ENCODE data around the gene PPP1R14D. TPM values are rescaled to one million over a fixed set of nuclear protein-coding genes. Genes with fewer than 3 reads are reported as not detected.

PPP1R14D gene
- total RNA-seq (not detected), total RNA-seq (0 to 0.24 (median 0) reads per million in 172 experiments)
- polyA plus RNA-seq (2013, experiment 1 of 2): not detected
- polyA plus RNA-seq (2013, experiment 2 of 2): 0.07 TPM

GRCh38 chr15:40828447-40829036 lies at the start of gene PPP1R14D:
TSS of gene PPP1R14D (minus strand) at chr15:40828708. CDS start at chr15:40828641, 67 bp downstream.
- ChIA-PET CTCF (no interaction called here), POLR2A (interaction anchor here (0.6 kb wide), 1 partner anchor 651 kb away, joined by 6 read pairs; no protein-coding TSS in a partner anchor)
- Histone ChIP-seq H3K4me3 (ENCODE audit: low read length) (no peak within 1 kb of the TSS), H3K4me1 (ENCODE audit: insufficient read depth, low read length) (no peaks in the 10 kb centered on the region), H3K27me3 (ENCODE audit: control insufficient read depth in 1 of 2, insufficient read depth in 2 of 2, low read length in 2 of 2) (no peaks in the 10 kb centered on the region), H3K36me3 (ENCODE audit: insufficient read depth, low read length) (no peaks in the 10 kb centered on the region), H3K9me3 (ENCODE audit: control insufficient read depth in 1 of 2, insufficient read depth in 1 of 2, low read length in 2 of 2) (no peaks in the 10 kb centered on the region), H3K27ac (ENCODE audit: low read depth in 1 of 2, low read length in 2 of 2) (no peak within 1 kb of the TSS)
- H3K27ac Mint-ChIP-seq: no peak within 1 kb of the TSS
- no peak within 1 kb of the TSS for H3K4me3 Mint-ChIP-seq
- H3K4me1 Mint-ChIP-seq (ENCODE audit: low read depth): no peaks in the 10 kb centered on the region
- peaks cover 6% of the 10 kb centered on the region for H3K27me3 Mint-ChIP-seq
- ATAC-seq (ENCODE audit: poor library complexity) (no peak), DNase-seq (no peak)
- TF ChIP-seq CTCF (IDR thresholded peaks at IDR 0.05): no peak
- H3K9me3 Mint-ChIP-seq: no peaks in the 10 kb centered on the region
- intact Hi-C loops (cut with DNase I, micrococcal nuclease): no loop called here
- H3K36me3 Mint-ChIP-seq (ENCODE audit: low read depth): no peaks in the 10 kb centered on the region

- no peak for DNase-seq
- intact Hi-C loops (cut with DNase I, micrococcal nuclease): no loop called here
- Mint-ChIP-seq H3K27ac (no peak overlapping the region), H3K4me1 (ENCODE audit: low read depth) (peaks cover 5% of the 10 kb centered on the region), H3K27me3 (no peaks in the 10 kb centered on the region), H3K36me3 (ENCODE audit: low read depth) (no peaks in the 10 kb centered on the region), H3K4me3 (no peak overlapping the region), H3K9me3 (no peaks in the 10 kb centered on the region)
- H3K9me3 ChIP-seq (ENCODE audit: control insufficient read depth in 1 of 2, insufficient read depth in 1 of 2, low read length in 2 of 2): peaks cover 0 to 6% of the 10 kb centered on the region in 2 experiments
- H3K4me1 ChIP-seq (ENCODE audit: insufficient read depth, low read length): peaks cover 9% of the 10 kb centered on the region
- ATAC-seq (ENCODE audit: poor library complexity): no peak
- no peaks in the 10 kb centered on the region for H3K36me3 ChIP-seq (ENCODE audit: insufficient read depth, low read length)
- ChIA-PET POLR2A (interaction anchor here (1.2 kb wide), 1 partner anchor 183 kb away, joined by 3 read pairs; the partner anchor contains the start of gene RAD51), CTCF (no interaction called here)
- no peaks in the 10 kb centered on the region for H3K27me3 ChIP-seq (ENCODE audit: control insufficient read depth in 1 of 2, insufficient read depth in 2 of 2, low read length in 2 of 2)
- H3K4me3 ChIP-seq (ENCODE audit: low read length): no peak overlapping the region
- no peak overlapping the region for H3K27ac ChIP-seq (ENCODE audit: low read depth in 1 of 2, low read length in 2 of 2)
- no peak for TF ChIP-seq CTCF (IDR thresholded peaks at IDR 0.05)
These were observed 49.2 kb upstream of the PPP1R14D start for GRCh38 chr15:40877694-40878093.

GRCh38 chr15:40875991-40876730 lies 47.7 kb upstream of the PPP1R14D start:
- CTCF ChIA-PET: interaction anchor here (1.1 kb wide), 1 partner anchor 18 kb away, joined by 4 read pairs; the partner anchor contains the start of gene VPS18
- no peak overlapping the region for H3K27ac Mint-ChIP-seq

More at GRCh38 chr15:40875991-40876730, 47.7 kb upstream of the PPP1R14D start:
- Mint-ChIP-seq H3K36me3 (ENCODE audit: low read depth) (no peaks in the 10 kb centered on the region), H3K27me3 (no peaks in the 10 kb centered on the region), H3K4me3 (no peak overlapping the region), H3K4me1 (ENCODE audit: low read depth) (peaks cover 5% of the 10 kb centered on the region), H3K9me3 (no peaks in the 10 kb centered on the region)
- no peaks in the 10 kb centered on the region for H3K27me3 ChIP-seq (ENCODE audit: control insufficient read depth in 1 of 2, insufficient read depth in 2 of 2, low read length in 2 of 2)
- POLR2A ChIA-PET: interaction anchor here (1.2 kb wide), 1 partner anchor 181 kb away, joined by 3 read pairs; the partner anchor contains the start of gene RAD51
- intact Hi-C loops (cut with DNase I, micrococcal nuclease): no loop called here
- DNase-seq (no peak), ATAC-seq (ENCODE audit: poor library complexity) (no peak)
- peaks cover 0 to 6% of the 10 kb centered on the region in 2 experiments for H3K9me3 ChIP-seq (ENCODE audit: control insufficient read depth in 1 of 2, insufficient read depth in 1 of 2, low read length in 2 of 2)
- H3K4me1 ChIP-seq (ENCODE audit: insufficient read depth, low read length): peaks cover 14% of the 10 kb centered on the region
- H3K27ac ChIP-seq (ENCODE audit: low read depth in 1 of 2, low read length in 2 of 2): no peak overlapping the region
- H3K36me3 ChIP-seq (ENCODE audit: insufficient read depth, low read length): no peaks in the 10 kb centered on the region
- TF ChIP-seq CTCF (IDR thresholded peaks at IDR 0.05): no peak
- H3K4me3 ChIP-seq (ENCODE audit: low read length): no peak overlapping the region

Measured in CD4-positive, alpha-beta T cell (primary cell).